Measurements from ENCODE around the gene ARHGAP29. TPM values are rescaled to one million over a fixed set of nuclear protein-coding genes. Genes with fewer than 3 reads are reported as not detected.

The ARHGAP29 gene
- total and polyA plus RNA-seq, 12 donors: 5.3 to 16.7 (median 10.4) TPM

- Histone ChIP-seq H3K27ac (no peak overlapping the region), H3K4me3 (no peak overlapping the region), H3K9me3 (replicated peaks in 1 of 3) (no peaks in the 10 kb centered on the region), H3K36me3 (replicated peaks in 1 of 2) (no peaks in the 10 kb centered on the region), H3K4me1 (replicated peaks in 1 of 2) (no peaks in the 10 kb centered on the region), H3K27me3 (no peaks in the 10 kb centered on the region)
- intact Hi-C loops (cut with DNase I): no loop called here
- no peak for DNase-seq
- WGBS, 4 donors: 46 to 66% (median 52%) methylated on average over 6 of the region's 6 CpGs
- TF ChIP-seq POLR2A (IDR thresholded peaks at IDR 0.05): no peak
- TF ChIP-seq, protein P1, sequence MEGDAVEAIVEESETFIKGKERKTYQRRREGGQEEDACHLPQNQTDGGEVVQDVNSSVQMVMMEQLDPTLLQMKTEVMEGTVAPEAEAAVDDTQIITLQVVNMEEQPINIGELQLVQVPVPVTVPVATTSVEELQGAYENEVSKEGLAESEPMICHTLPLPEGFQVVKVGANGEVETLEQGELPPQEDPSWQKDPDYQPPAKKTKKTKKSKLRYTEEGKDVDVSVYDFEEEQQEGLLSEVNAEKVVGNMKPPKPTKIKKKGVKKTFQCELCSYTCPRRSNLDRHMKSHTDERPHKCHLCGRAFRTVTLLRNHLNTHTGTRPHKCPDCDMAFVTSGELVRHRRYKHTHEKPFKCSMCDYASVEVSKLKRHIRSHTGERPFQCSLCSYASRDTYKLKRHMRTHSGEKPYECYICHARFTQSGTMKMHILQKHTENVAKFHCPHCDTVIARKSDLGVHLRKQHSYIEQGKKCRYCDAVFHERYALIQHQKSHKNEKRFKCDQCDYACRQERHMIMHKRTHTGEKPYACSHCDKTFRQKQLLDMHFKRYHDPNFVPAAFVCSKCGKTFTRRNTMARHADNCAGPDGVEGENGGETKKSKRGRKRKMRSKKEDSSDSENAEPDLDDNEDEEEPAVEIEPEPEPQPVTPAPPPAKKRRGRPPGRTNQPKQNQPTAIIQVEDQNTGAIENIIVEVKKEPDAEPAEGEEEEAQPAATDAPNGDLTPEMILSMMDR (IDR thresholded peaks at IDR 0.05): no peak
Measured at GRCh38 chr1:94281361-94282142, 44.2 kb upstream of the ARHGAP29 start.

GRCh38 chr1:94280541-94280940 lies 43.2 kb upstream of the ARHGAP29 start:
- no peaks in the 10 kb centered on the region for H3K4me1 ChIP-seq (replicated peaks in 1 of 2)
- intact Hi-C loops (cut with DNase I): no loop called here
- H3K27ac ChIP-seq: no peak overlapping the region
- no peaks in the 10 kb centered on the region for H3K36me3 ChIP-seq (replicated peaks in 1 of 2)
- H3K4me3 ChIP-seq: no peak overlapping the region
- TF ChIP-seq, protein P1 (IDR thresholded peaks at IDR 0.05): no peak
- TF ChIP-seq POLR2A (IDR thresholded peaks at IDR 0.05): no peak
- no peaks in the 10 kb centered on the region for H3K27me3 ChIP-seq
- DNase-seq: no peak
- H3K9me3 ChIP-seq (replicated peaks in 1 of 3): no peaks in the 10 kb centered on the region
- WGBS, 4 donors: 68 to 80% (median 73%) methylated on average over 1 of the region's 1 CpG

- H3K27me3 ChIP-seq: no peaks in the 10 kb centered on the region
- H3K4me1 ChIP-seq (replicated peaks in 1 of 2): no peaks in the 10 kb centered on the region
- H3K4me3 ChIP-seq: no peak overlapping the region
- H3K9me3 ChIP-seq (replicated peaks in 1 of 3): no peaks in the 10 kb centered on the region
- intact Hi-C loops (cut with DNase I): no loop called here
- DNase-seq: no peak
- 72 to 89% (median 78%) methylated on average over 1 of the region's 1 CpG for WGBS, 4 donors
- TF ChIP-seq, protein P1 (IDR thresholded peaks at IDR 0.05): no peak
- no peak overlapping the region for H3K27ac ChIP-seq
- H3K36me3 ChIP-seq (replicated peaks in 1 of 2): no peaks in the 10 kb centered on the region
Measured at GRCh38 chr1:94279462-94279861, 42.1 kb upstream of the ARHGAP29 start.

- Histone ChIP-seq H3K36me3 (replicated peaks in 1 of 2) (no peaks in the 10 kb centered on the region), H3K4me1 (replicated peaks in 1 of 2) (no peaks in the 10 kb centered on the region), H3K27ac (no peak overlapping the region), H3K27me3 (no peaks in the 10 kb centered on the region), H3K9me3 (replicated peaks in 1 of 3) (no peaks in the 10 kb centered on the region), H3K4me3 (no peak overlapping the region)
- DNase-seq: no peak
- whole genome bisulfite sequencing, 4 donors: 74 to 87% (median 78%) methylated on average over 1 of the region's 1 CpG
- no peak for TF ChIP-seq POLR2A (IDR thresholded peaks at IDR 0.05)
- TF ChIP-seq, protein P1 (IDR thresholded peaks at IDR 0.05): no peak
- intact Hi-C loops (cut with DNase I): no loop called here
Measured at GRCh38 chr1:94279038-94279437, 41.7 kb upstream of the ARHGAP29 start.

All from adrenal gland (tissue), 12 donors.